ENCODE measurements around the gene ARL4C. TPM values are rescaled to one million over a fixed set of nuclear protein-coding genes. Genes with fewer than 3 reads are reported as not detected.

The ARL4C gene
- total RNA-seq, 2 donors from 2014 or later = 1.8 to 4.9 TPM

- no peaks in the 10 kb centered on the region for H3K36me3 ChIP-seq
- H3K9ac ChIP-seq (ENCODE audit: low read depth in 2 of 2, low read length in 2 of 2) = no peak overlapping the region
- H3K4me1 ChIP-seq = no peaks in the 10 kb centered on the region
- H3K27me3 ChIP-seq = no peaks in the 10 kb centered on the region
- H3K4me3 ChIP-seq = no peak overlapping the region
- intact Hi-C loops (cut with DNase I) = no loop called here
- TF ChIP-seq CTCF (IDR thresholded peaks at IDR 0.05) = no peak
- H3K27ac ChIP-seq = peak overlapping the region; percentile 19
- no peaks in the 10 kb centered on the region for H3K9me3 ChIP-seq
- peak; percentile 41 for DNase-seq
Observed at GRCh38 chr2:234444893-234445292, 52.0 kb downstream of the ARL4C start.

DNA sequence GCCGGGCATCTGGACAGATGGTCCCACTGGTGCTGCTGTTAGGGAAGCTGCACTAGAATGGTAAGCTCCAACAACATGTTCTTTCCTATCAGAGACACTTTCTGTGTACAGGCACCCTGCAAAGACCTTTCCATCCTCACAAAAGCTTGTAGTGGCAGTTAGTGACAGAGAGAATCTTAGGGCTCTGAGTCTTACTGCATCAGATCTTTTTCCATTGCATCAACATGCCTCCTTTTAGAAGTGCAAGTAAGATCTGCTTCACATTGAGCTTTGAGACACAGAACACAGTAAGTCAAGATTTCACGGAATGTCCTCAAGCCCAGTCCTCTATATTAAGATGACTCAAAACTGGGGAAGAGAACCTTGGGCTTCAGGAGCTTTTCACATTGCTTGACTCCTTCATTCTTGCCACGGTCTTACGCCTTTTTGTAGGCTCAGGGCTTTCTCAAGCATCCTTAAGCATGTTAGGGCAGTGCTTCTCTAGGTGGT lies 52.6 kb downstream of the ARL4C start:
- H3K9ac ChIP-seq (ENCODE audit: low read depth in 2 of 2, low read length in 2 of 2) = no peak overlapping the region
- H3K36me3 ChIP-seq = no peaks in the 10 kb centered on the region
- no peak for TF ChIP-seq CTCF (IDR thresholded peaks at IDR 0.05)
- H3K27ac ChIP-seq = no peak overlapping the region
- DNase-seq = no peak
- no peak overlapping the region for H3K4me3 ChIP-seq
- H3K4me1 ChIP-seq = no peaks in the 10 kb centered on the region
- intact Hi-C loops (cut with DNase I) = no loop called here
- H3K27me3 ChIP-seq = no peaks in the 10 kb centered on the region
- H3K9me3 ChIP-seq = no peaks in the 10 kb centered on the region
